ENCODE data around the gene HMGN3. TPM values are rescaled to one million over a fixed set of nuclear protein-coding genes. Genes with fewer than 3 reads are reported as not detected.
A peak's percentile ranks its signal among the peaks of the same experiment; 100 is the strongest.

Gene HMGN3
- total and polyA plus RNA-seq, 2 of the 13 experiments (the other 11 are each of a cell fraction or from before 2014, with no cell fraction given), result 67.9 to 145 TPM

GRCh38 chr6:79234150-79235022 lies at the start of gene HMGN3 (continued):
- TF ChIP-seq ZNF407 (CRISPR knock-in tag; IDR thresholded peaks at IDR 0.05; ENCODE audit: not compliant biosample characterization), result no peak
- 0 out of 2 replicates have a peak, but pooled peaks have one; percentile 21 for TF ChIP-seq CAMTA2 (CRISPR knock-in tag; IDR thresholded peaks at IDR 0.05; ENCODE audit: borderline replicate concordance)
- no peak for TF ChIP-seq ZNF235 (CRISPR knock-in tag; IDR thresholded peaks at IDR 0.05; ENCODE audit: borderline replicate concordance)
- TF ChIP-seq TGIF2 (CRISPR knock-in tag; IDR thresholded peaks at IDR 0.05), result no peak
- TF ChIP-seq DBP (CRISPR knock-in tag; IDR thresholded peaks at IDR 0.05; ENCODE audit: not compliant biosample characterization), result no peak
- peak; percentile 38; the same call in 1 of the 2 replicates for TF ChIP-seq SOX5 (CRISPR knock-in tag; IDR thresholded peaks at IDR 0.05; ENCODE audit: borderline replicate concordance)
- peak; percentile 92; the same call in 1 of the 2 replicates for TF ChIP-seq ZNF607 (CRISPR knock-in tag; IDR thresholded peaks at IDR 0.05; ENCODE audit: borderline replicate concordance)
- peak; percentile 75; the same call in 1 of the 2 replicates for TF ChIP-seq ZNF280B (CRISPR knock-in tag; IDR thresholded peaks at IDR 0.05; ENCODE audit: borderline replicate concordance)
- TF ChIP-seq ZNF891 (CRISPR knock-in tag; IDR thresholded peaks at IDR 0.05), result peak; percentile 82
- peak; percentile 56; the same call in 1 of the 2 replicates for TF ChIP-seq ETV6 (CRISPR knock-in tag; conservative IDR thresholded peaks at IDR 0.05)
- no peak for TF ChIP-seq CHD2 (IDR thresholded peaks at IDR 0.05; ENCODE audit: low read depth, low read length)
- TF ChIP-seq TOPORS (CRISPR knock-in tag; IDR thresholded peaks at IDR 0.05), result 0 out of 2 replicates have a peak, but pooled peaks have one; percentile 16
- TF ChIP-seq ZNF597 (CRISPR knock-in tag; IDR thresholded peaks at IDR 0.05), result no peak
- TF ChIP-seq SALL2 (CRISPR knock-in tag; IDR thresholded peaks at IDR 0.05), result peak; percentile 84; the same call in 1 of the 2 replicates

Data from HepG2 (cell line).